HG03442 (cell line): Measurements from ENCODE around the gene PKLR.
A peak's percentile ranks its signal among the peaks of the same experiment; 100 is the strongest.

Experiments used
- ATAC-seq: cut with Tn5 transposase; IDR thresholded peaks from one replicate; pipeline ENCODE4 v1.9.1; 2021; ENCODE audit warnings: mild to moderate bottlenecking, moderate library complexity; ENCODE audit not compliant: unreplicated experiment

PKLR gene

GRCh38 chr1:155285631-155286044 lies 15.6 kb downstream of the PKLR start:
- ATAC-seq, result no peak

DNA sequence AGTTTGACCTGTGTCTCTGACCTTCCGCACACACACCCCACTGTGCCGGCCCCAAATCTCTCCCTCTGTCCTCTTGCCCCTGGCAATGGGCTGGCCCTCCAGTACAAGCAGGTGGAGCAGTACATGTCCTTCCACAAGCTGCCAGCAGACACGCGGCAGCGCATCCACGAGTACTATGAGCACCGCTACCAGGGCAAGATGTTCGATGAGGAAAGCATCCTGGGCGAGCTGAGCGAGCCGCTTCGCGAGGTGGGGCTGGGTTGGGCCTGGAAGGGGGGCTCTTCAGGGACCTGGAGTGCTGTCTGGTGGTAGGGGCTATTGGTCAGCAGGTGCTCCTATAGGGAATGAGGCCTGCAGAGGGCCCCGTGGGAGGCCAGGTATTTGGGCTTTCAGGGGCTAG lies 16.2 kb downstream of the PKLR start:
- no peak for ATAC-seq

- ATAC-seq, result no peak
These were observed 16.8 kb downstream of the PKLR start for GRCh38 chr1:155284476-155284875.

DNA sequence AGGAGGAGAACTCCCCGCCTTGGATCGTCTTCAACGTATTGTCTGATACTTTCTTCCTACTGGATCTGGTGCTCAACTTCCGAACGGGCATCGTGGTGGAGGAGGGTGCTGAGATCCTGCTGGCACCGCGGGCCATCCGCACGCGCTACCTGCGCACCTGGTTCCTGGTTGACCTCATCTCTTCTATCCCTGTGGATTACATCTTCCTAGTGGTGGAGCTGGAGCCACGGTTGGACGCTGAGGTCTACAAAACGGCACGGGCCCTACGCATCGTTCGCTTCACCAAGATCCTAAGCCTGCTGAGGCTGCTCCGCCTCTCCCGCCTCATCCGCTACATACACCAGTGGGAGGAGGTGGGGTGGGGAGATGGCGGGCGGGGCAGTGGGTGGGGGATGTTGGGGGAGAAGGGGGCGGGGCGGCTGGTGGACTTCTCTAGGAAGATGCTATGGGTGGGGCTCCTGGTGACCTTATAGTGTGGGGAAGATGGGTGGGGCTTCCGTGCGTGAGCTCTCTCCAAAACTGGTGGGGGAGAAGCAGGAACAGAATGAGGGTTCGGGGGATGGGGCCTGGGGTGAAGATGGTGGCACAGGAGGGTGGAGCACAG lies 18.6 kb downstream of the PKLR start:
- no peak for ATAC-seq

- no peak for ATAC-seq
These were observed 22.0 kb downstream of the PKLR start for GRCh38 chr1:155279268-155279667.

DNA sequence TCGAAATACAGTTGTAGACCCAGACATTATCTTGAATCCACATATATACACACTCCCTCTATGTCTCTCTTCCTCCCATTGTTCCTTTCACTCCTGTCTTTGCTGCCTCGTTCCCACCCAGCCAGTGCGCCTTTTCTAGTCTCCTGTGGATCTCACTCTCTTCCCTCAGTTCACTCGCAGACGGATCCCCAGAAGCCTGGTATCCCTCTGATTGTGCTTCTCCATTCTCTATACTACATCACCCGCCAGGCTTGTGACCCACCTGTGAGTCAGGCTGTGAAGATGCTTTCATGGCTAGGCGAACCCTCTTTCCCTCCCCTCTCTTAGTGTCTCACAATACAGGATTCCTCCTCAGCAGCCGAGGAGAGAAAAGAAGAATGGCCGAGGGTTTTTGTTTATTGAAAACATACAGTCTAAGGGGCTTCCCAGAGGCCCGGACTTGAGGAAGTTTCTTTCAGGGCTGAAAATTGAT lies 22.5 kb downstream of the PKLR start:
- no peak for ATAC-seq

DNA sequence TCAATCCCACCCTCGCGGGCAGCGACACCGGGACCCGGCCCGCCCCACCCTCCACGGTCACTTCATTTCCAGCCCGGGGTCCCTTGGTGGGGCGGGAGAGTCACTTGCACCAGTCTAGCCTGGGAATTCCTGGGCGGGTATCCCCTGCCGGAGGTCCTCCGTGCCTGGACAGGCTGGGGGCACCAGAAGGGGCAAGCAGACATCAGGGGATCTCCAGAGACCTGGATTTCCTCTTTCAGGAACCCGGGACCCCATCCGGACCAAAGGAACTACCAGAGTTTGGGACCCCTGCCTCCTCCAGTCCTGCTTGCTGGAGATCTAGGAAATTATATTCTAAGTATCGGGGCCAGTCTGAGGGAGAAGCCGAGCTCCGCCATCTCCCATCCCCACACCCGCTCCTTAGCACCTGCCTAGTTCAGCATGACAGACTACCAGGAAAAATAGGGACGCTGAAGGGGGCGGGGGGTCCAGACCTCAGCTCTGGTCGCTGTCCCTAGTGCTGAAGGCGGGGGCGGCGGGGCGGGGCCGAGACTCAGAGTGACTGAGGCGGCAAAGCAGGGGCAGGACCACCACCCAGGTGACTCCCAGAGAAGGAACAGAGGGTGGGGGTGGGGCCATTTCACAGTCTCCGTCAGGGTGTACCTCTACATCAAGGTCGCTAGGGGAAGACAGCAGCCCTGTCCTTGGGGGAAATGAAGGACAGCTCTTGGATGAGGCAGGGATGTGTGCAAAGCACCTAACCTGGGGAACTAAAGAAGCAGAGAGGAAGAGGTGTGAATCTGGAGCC lies 23.1 kb downstream of the PKLR start:
- no peak for ATAC-seq

GRCh38 chr1:155277070-155277901 lies 24.0 kb downstream of the PKLR start, which contains the start of gene HCN3:
Gene HCN3, plus strand, starts transcription at chr1:155277463. Its CDS starts 128 bp downstream, at chr1:155277591.
- peak; percentile 57 for ATAC-seq

GRCh38 chr1:155273343-155274245 lies 27.6 kb downstream of the PKLR start, which contains the start of gene CLK2:
Gene CLK2, minus strand, starts transcription at chr1:155273504. Its CDS starts 2,527 bp downstream, at chr1:155270977.
- peak; percentile 76 for ATAC-seq

DNA sequence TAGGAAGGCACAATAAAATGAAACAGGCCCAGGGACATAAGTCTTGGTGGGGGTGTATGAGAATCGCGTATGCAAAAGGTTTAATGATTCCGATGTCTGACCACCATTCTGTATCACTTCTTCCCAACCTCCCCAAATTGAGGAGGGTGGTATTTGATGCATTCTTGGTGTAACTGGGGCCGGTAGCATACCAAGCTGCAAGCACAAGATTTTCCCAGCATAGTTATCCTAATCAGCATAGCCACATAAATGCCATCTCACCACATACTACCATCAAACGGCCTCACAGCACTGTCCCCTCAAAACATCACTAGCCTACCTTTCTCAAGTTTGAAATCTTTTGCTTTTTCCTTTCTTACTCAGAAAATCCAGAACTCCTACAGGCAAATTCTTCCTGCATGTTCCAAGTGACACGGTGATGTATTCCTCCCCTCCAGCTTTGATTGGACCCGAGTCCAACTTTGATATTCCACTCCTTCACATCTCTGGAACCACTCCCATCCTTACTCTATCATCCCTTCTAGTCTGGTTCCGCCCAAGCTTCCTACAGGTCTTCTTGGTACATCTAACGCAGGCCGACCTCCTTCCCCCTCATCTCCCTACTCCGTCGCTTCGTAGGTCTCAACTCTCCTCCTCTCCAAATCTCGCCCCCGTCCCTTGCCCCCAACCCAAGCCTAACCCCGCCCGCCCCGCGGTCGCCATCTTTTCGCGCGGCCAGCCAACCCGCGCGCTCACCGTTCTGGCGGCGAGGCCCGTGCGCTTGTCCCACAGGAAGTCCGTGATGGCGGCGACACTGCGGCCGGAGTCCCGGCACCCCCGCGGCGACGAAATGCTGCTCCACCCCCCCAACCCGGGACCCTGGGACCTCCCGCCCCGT lies 28.5 kb downstream of the PKLR start:
- peak; percentile 17 for ATAC-seq

DNA sequence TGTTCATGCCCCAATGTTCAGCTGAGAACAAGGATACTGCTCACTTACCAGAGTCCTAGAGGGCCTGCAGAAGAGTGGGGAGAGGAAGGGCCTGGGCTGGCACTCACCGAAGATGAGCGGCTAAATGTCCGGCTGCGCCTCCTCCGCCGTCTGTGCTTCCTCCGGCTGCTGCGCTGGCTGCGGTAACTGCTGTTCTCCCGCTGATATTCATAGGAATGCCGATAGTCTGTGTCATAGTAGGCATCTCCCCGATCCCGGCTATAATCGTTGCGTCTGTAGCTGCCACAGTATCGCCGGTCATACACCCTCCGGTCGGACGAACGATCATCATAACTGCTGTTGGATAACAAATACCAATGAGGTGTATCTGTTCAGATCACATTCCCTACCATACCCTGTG lies 31.9 kb downstream of the PKLR start:
- no peak for ATAC-seq

DNA sequence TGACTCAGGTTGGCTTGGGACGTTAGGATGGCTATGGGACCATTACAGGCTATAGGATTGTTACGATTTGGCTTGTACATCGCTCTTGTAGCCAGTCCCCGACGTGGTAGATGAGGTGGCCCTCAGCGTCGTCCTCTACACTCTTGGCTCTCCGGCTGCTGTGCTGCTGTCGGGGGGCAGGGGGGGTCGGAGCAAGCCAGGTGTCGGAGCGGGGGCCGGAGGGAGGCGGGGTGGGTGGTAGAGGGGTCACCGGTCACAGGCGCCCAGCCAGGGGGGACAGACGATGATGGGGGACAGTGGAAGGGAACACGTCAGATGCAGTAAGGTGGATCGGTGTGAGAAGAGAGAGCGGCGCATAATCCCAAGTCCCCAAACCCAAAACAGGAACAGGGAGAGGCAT lies 32.6 kb downstream of the PKLR start:
- ATAC-seq, result no peak

DNA sequence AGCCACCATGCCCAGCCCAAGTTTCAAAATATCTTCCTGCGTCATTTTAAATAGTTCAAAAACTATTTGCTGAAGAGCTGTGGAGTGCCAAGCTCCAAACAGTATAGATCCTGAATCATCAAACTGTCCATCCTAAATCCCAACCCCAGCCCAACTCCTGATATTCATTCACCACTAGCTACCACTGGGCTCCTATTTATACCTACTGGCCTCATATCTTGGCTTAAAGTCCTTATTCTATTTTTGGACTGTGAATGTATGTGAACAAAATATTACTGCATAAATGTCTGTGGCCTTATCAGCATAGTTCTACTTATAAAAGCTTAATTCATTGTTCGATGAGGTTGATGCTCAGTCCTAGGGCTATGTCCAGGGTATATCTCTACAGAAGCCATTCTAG lies 33.9 kb downstream of the PKLR start:
- no peak for ATAC-seq

- ATAC-seq, result no peak
These were observed 34.7 kb downstream of the PKLR start for GRCh38 chr1:155266553-155266952.

- no peak for ATAC-seq
These were observed 38.2 kb downstream of the PKLR start for GRCh38 chr1:155263067-155263466.

- ATAC-seq, result peak; percentile 89
These were observed 39.2 kb downstream of the PKLR start, which contains the start of gene SCAMP3 for GRCh38 chr1:155261852-155262673. Gene SCAMP3, minus strand, starts transcription at chr1:155262360. Its CDS starts 209 bp downstream, at chr1:155262151.

- ATAC-seq, result peak; percentile 3
These were observed 39.8 kb downstream of the PKLR start for GRCh38 chr1:155261493-155261851.

GRCh38 chr1:155260276-155260675 lies 41.0 kb downstream of the PKLR start:
- ATAC-seq, result no peak
